Smooth muscle cell (in vitro differentiated cells): ENCODE results near the gene HJV. TPM values are rescaled to one million over a fixed set of nuclear protein-coding genes. Genes with fewer than 3 reads are reported as not detected.

Experiments
- DNase-seq: peaks from one replicate; lab custom pipeline; 2025; ENCODE audit not compliant: unreplicated experiment; lab: John Stamatoyannopoulos, UW
- H2AFZ ChIP-seq: fragments of 200-600 bp; sonication (generic); 2 replicates; pipeline ENCODE4 v1.6.0; 2016; ENCODE audit warnings: antibody characterized with exemption, low read depth, mild to moderate bottlenecking
- H3F3A ChIP-seq: fragments of 200-600 bp; sonication (generic); 2 replicates; pipeline ENCODE4 v1.6.0; 2017; ENCODE audit warnings: antibody characterized with exemption, low read depth
- H3K27ac ChIP-seq: fragments of 200-600 bp; sonication (generic); 2 replicates; pipeline ENCODE4 v1.5.1; 2016; ENCODE audit warnings: low read depth, mild to moderate bottlenecking
- H3K27me3 ChIP-seq: fragments of 200-600 bp; sonication (generic); 2 replicates; pipeline ENCODE4 v1.6.1; 2016; ENCODE audit warnings: low read depth, mild to moderate bottlenecking
- H3K36me3 ChIP-seq: fragments of 200-600 bp; sonication (generic); 2 replicates; pipeline ENCODE4 v1.5.1; 2016; ENCODE audit warnings: low read depth
- H3K4me1 ChIP-seq: fragments of 200-600 bp; sonication (generic); 2 replicates; pipeline ENCODE4 v1.5.1; 2016; ENCODE audit warnings: low read depth
- H3K4me2 ChIP-seq: fragments of 200-600 bp; sonication (generic); 2 replicates; pipeline ENCODE4 v1.6.0; 2016; ENCODE audit warnings: mild to moderate bottlenecking
- H3K4me3 ChIP-seq: fragments of 200-600 bp; sonication (generic); 2 replicates; pipeline ENCODE4 v1.5.1; 2016; ENCODE audit warnings: mild to moderate bottlenecking
- H3K79me2 ChIP-seq: fragments of 200-600 bp; sonication (generic); 2 replicates; pipeline ENCODE4 v1.6.0; 2016; ENCODE audit warnings: low read depth, mild to moderate bottlenecking
- H3K9ac ChIP-seq: fragments of 200-600 bp; sonication (generic); 2 replicates; pipeline ENCODE4 v1.6.0; 2016; ENCODE audit warnings: low read depth
- H3K9me3 ChIP-seq: fragments of 200-600 bp; sonication (generic); replicated peaks from 2 replicates; pipeline ENCODE4 v1.5.1; 2016; ENCODE audit warnings: low read depth
- H4K20me1 ChIP-seq: fragments of 200-600 bp; sonication (generic); 2 replicates; pipeline ENCODE4 v1.6.0; 2016; ENCODE audit warnings: low read depth
- WGBS: methylation state at CpG from one replicate; pipeline ENCODE4 v1.1.7; 2016; ENCODE audit warnings: low lambda C conversion rate; 5-methylcytosine and 5-hydroxymethylcytosine counted together
- polyA plus RNA-seq: library from polyadenylated mRNA; unstranded; fragments of >200 nt; fragmentation: Nextera tagmentation; extraction: Ambion mirVana; gene quantifications from 2 replicates; pipeline ENCODE4 v1.2.1, GENCODE V29; 2016
- total RNA-seq: library from RNA; depleted of rRNA; stranded (reverse); fragments of >200 nt; gene quantifications from 2 replicates; pipeline ENCODE4 v1.2.3, GENCODE V29; 2014
- TF ChIP-seq, protein P1 (sequence below): fragments of 200-600 bp; sonication (generic); IDR thresholded peaks from 2 replicates; pipeline ENCODE4 v1.5.1; 2017; ENCODE audit warnings: borderline replicate concordance, mild to moderate bottlenecking, antibody characterized with exemption; ENCODE audit not compliant: insufficient read depth, poor library complexity, severe bottlenecking

Gene HJV
- total and polyA plus RNA-seq, 2 experiments from 2014 or later, result not detected

GRCh38 chr1:145997016-145997717 is 24.4 kb downstream of the HJV start:
- 29% methylated on average over 12 of the region's 12 CpGs for WGBS
- peak overlapping the region; percentile 59 for H3K27ac ChIP-seq
- no peaks in the 10 kb centered on the region for H3K27me3 ChIP-seq
- H3K4me1 ChIP-seq, result peaks cover 30% of the 10 kb centered on the region
- no peaks in the 10 kb centered on the region for H3K36me3 ChIP-seq
- H3K9me3 ChIP-seq, result no peaks in the 10 kb centered on the region
- H3F3A ChIP-seq, result peaks cover 31% of the 10 kb centered on the region
- H3K9ac ChIP-seq, result peak overlapping the region; percentile 85
- H2AFZ ChIP-seq, result peak overlapping the region; percentile 70
- peak overlapping the region; percentile 93 for H3K4me2 ChIP-seq
- TF ChIP-seq, protein P1, sequence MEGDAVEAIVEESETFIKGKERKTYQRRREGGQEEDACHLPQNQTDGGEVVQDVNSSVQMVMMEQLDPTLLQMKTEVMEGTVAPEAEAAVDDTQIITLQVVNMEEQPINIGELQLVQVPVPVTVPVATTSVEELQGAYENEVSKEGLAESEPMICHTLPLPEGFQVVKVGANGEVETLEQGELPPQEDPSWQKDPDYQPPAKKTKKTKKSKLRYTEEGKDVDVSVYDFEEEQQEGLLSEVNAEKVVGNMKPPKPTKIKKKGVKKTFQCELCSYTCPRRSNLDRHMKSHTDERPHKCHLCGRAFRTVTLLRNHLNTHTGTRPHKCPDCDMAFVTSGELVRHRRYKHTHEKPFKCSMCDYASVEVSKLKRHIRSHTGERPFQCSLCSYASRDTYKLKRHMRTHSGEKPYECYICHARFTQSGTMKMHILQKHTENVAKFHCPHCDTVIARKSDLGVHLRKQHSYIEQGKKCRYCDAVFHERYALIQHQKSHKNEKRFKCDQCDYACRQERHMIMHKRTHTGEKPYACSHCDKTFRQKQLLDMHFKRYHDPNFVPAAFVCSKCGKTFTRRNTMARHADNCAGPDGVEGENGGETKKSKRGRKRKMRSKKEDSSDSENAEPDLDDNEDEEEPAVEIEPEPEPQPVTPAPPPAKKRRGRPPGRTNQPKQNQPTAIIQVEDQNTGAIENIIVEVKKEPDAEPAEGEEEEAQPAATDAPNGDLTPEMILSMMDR, result no peak
- H3K79me2 ChIP-seq, result peaks cover 41% of the 10 kb centered on the region
- H3K4me3 ChIP-seq, result peak overlapping the region; percentile 82
- H4K20me1 ChIP-seq, result peaks cover 42% of the 10 kb centered on the region
- DNase-seq, result no peak

DNA sequence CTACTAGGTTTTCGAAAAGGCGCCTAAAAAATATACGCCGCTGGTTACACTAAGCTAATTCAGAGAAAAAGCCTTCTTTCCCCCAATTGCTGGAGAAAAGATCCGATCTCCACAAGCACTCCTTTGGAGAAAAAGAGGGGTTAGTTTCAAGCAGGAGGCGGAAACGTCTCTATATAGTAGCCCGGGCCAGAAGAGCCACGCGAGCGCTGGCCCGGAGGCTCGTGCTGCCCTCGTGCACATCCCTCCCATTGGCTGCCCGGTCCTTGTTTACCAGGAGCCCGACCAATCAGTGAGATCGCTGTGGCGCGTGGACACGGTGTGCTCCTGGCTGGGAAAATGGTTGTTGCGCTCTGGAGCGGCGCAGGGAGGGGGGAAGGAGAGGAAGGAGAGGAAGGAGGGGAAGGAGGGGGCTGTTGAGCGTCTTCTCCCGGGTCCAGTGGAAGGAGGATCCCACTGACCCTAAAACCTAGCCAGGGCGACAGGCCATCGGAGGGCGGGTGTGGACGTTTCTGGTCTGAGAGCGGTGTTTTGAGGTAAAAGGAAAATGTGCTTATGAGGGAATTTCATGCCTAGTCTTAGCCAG is 25.0 kb downstream of the HJV start, which contains the start of gene TXNIP:
Gene TXNIP (minus strand): TSS at position 147 of the 583 bp plus-strand sequence. CDS start 313 bp downstream, outside the sequence.
- TF ChIP-seq, protein P1, result no peak
- Histone ChIP-seq H3K9ac (peak within 1 kb of the TSS; percentile 85), H3K4me3 (peak within 1 kb of the TSS; percentile 82), H3K4me2 (peak within 1 kb of the TSS; percentile 93), H3K27me3 (no peaks in the 10 kb centered on the region), H3K4me1 (peaks cover 30% of the 10 kb centered on the region), H3K9me3 (no peaks in the 10 kb centered on the region), H2AFZ (peak within 1 kb of the TSS; percentile 70), H3K27ac (peak within 1 kb of the TSS; percentile 59), H4K20me1 (peaks cover 48% of the 10 kb centered on the region), H3K79me2 (peaks cover 41% of the 10 kb centered on the region), H3K36me3 (no peaks in the 10 kb centered on the region), H3F3A (peaks cover 34% of the 10 kb centered on the region)
- DNase-seq, result peak; percentile 82
- 2% methylated on average over 28 of the region's 30 CpGs for WGBS

- Histone ChIP-seq H4K20me1 (peaks cover 53% of the 10 kb centered on the region), H3K9me3 (no peaks in the 10 kb centered on the region), H2AFZ (no peak overlapping the region), H3K4me3 (peak overlapping the region; percentile 82), H3K4me2 (peak overlapping the region; percentile 93), H3K4me1 (peaks cover 30% of the 10 kb centered on the region), H3K27ac (peak overlapping the region; percentile 59), H3K36me3 (no peaks in the 10 kb centered on the region), H3F3A (peaks cover 35% of the 10 kb centered on the region), H3K27me3 (no peaks in the 10 kb centered on the region), H3K9ac (peak overlapping the region; percentile 85), H3K79me2 (peaks cover 41% of the 10 kb centered on the region)
- no peak for DNase-seq
- WGBS, result 5% methylated on average over 13 of the region's 13 CpGs
- TF ChIP-seq, protein P1, result no peak
Measured at GRCh38 chr1:145995964-145996432, 25.5 kb downstream of the HJV start.
